GM12875 (cell line): ENCODE results near the gene LRRC8A.

Source experiments
- H3K4me3 ChIP-seq: one replicate; pipeline ENCODE4 v1.5.1; 2011; ENCODE audit warnings: low read depth, low read length, control low read depth
- TF ChIP-seq, protein P1 (sequence below): IDR thresholded peaks from 2 replicates; pipeline ENCODE4 v1.5.1; 2011; ENCODE audit warnings: low read depth, mild to moderate bottlenecking, control low read depth, inconsistent platforms, low read length, moderate library complexity, borderline replicate concordance; ENCODE audit not compliant: insufficient read depth

The LRRC8A gene

GRCh38 chr9:128911529-128912035, 29.6 kb downstream of the LRRC8A start:
- TF ChIP-seq, protein P1, sequence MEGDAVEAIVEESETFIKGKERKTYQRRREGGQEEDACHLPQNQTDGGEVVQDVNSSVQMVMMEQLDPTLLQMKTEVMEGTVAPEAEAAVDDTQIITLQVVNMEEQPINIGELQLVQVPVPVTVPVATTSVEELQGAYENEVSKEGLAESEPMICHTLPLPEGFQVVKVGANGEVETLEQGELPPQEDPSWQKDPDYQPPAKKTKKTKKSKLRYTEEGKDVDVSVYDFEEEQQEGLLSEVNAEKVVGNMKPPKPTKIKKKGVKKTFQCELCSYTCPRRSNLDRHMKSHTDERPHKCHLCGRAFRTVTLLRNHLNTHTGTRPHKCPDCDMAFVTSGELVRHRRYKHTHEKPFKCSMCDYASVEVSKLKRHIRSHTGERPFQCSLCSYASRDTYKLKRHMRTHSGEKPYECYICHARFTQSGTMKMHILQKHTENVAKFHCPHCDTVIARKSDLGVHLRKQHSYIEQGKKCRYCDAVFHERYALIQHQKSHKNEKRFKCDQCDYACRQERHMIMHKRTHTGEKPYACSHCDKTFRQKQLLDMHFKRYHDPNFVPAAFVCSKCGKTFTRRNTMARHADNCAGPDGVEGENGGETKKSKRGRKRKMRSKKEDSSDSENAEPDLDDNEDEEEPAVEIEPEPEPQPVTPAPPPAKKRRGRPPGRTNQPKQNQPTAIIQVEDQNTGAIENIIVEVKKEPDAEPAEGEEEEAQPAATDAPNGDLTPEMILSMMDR = no peak
- H3K4me3 ChIP-seq = no peak overlapping the region

GRCh38 chr9:128912270-128912853, 30.4 kb downstream of the LRRC8A start:
- no peak overlapping the region for H3K4me3 ChIP-seq

DNA sequence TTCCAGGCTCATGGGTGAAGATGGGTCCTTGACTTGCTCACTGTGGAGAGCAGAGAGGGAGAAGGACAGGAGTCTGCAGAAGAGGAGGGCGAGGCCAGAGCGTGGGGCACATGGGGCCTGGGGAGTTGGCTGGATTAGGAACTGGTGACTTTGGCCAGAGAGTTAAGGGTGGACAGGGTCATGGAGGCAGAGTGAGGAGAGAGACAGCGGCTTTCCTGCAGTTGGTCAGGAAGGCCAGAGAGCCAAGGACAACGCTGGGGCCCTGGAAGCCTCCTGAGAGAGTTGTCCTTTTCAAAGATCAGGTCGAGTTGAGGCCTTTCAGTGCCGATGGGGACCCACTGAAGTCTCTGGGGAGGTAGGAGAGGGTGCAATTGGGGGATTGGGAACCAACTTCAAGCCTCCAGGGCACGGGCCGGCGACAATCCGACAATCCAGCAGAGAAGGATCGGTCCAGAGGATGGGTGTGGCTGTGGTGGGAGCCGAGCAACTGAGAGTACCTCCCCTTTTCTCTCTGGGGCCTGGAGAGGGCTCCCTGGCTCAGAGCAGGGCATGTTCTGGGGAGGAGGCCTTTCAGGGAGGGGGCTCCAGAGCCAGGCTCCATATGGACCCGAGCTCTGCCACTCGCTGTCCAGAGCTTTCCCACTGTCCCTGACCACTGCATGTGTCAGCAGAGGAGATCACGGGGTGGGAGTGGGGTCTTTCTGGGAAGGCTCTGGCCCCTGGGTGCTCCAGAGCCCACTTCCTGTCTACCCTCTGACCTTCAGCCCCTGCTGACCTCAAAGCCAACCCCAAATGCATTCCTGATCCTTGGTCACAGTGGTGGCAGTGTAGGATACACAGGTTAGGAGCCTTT, 31.3 kb downstream of the LRRC8A start:
- no peak overlapping the region for H3K4me3 ChIP-seq
- TF ChIP-seq, protein P1 = no peak

More at GRCh38 chr9:128912270-128912853, 30.4 kb downstream of the LRRC8A start:
- TF ChIP-seq, protein P1 = no peak

DNA sequence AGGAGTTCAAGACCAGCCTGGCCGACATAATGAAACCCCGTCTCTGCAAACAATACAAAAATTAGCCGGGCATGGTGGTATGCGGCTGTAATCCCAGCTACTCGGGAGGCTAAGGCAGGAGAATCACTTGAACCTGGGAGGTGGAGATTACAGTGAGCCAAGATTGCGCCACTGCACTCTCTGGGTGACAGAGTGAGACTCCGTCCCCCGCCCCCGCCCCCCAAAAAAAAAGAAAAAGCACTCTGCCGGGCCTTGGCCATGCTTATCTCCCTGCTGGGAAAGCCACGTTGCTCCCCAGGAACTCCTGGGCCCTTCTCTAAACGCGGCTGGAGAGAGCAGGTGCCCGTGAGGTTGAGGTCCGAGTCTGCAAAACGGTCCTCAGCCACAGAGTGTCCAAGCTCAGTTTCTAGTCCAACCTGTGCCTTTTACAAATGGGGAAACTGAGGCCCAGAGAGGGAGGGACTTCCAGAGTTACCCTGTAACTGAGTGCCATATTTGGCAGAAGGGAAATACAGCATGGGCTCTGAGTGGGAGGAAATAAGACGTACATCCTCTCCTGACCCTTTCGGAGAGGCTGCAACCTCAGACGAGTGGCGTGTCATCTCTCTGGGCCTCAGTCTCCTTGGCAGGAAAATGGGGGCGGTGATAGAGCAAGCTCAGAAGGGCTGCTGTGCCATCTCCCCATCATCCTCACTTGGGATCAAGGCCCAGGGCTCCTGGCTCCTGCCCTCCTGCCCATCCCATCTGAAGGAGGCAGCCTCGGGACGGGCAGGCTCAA, 32.3 kb downstream of the LRRC8A start:
- no peak overlapping the region for H3K4me3 ChIP-seq
- TF ChIP-seq, protein P1 = no peak

GRCh38 chr9:128916204-128916603, 34.3 kb downstream of the LRRC8A start:
- no peak overlapping the region for H3K4me3 ChIP-seq
- TF ChIP-seq, protein P1 = no peak

DNA sequence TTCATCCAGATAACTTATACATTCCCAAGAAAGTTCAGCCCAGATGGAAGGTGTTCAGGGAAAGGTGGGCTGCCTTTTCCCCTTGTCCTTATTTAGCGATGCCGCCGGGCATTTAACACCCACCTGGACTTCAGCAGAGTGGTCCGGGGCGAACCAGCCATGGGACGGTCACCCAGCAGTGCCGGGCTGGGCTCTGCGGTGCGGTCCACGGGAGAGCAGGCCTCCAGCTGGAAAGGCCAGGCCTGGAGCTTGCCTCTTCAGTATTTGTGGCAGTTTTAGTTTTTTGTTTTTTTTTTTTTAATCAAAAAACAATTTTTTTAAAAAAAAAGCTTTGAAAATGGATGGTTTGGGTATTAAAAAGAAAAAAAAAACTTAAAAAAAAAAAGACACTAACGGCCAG, 34.8 kb downstream of the LRRC8A start:
- TF ChIP-seq, protein P1 = no peak
- no peak overlapping the region for H3K4me3 ChIP-seq
